HG02571 (cell line): Measurements from ENCODE around the gene SYNPO2L.
"Not testable (repeated sequence)": the region's sequence is repeated elsewhere in the genome, so short reads cannot be mapped to it uniquely, and the experiment has no call there.

ENCODE experiments used
- ATAC-seq: cut with Tn5 transposase; IDR thresholded peaks from one replicate; pipeline ENCODE4 v1.9.1; 2021; ENCODE audit warnings: mild to moderate bottlenecking, moderate library complexity; ENCODE audit not compliant: unreplicated experiment

SYNPO2L gene, protein sequence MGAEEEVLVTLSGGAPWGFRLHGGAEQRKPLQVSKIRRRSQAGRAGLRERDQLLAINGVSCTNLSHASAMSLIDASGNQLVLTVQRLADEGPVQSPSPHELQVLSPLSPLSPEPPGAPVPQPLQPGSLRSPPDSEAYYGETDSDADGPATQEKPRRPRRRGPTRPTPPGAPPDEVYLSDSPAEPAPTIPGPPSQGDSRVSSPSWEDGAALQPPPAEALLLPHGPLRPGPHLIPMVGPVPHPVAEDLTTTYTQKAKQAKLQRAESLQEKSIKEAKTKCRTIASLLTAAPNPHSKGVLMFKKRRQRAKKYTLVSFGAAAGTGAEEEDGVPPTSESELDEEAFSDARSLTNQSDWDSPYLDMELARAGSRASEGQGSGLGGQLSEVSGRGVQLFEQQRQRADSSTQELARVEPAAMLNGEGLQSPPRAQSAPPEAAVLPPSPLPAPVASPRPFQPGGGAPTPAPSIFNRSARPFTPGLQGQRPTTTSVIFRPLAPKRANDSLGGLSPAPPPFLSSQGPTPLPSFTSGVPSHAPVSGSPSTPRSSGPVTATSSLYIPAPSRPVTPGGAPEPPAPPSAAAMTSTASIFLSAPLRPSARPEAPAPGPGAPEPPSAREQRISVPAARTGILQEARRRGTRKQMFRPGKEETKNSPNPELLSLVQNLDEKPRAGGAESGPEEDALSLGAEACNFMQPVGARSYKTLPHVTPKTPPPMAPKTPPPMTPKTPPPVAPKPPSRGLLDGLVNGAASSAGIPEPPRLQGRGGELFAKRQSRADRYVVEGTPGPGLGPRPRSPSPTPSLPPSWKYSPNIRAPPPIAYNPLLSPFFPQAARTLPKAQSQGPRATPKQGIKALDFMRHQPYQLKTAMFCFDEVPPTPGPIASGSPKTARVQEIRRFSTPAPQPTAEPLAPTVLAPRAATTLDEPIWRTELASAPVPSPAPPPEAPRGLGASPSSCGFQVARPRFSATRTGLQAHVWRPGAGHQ

DNA sequence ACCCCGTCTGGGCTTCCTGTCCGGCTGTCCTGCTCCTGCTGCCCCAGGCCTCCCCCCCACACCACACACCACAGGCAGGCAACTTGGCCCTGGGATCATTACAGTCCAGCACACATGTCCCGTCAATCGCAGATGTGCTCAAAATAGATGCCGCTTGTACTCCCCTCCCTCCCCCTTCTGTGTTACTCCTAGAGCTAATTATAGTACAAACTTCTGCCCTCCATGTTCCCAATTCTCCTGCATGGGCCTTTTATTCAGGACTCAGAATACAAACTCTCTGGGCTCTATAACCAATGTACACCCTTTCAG, at the start of gene SYNPO2L:
TSS of gene SYNPO2L (minus strand) at position 40 of the 309 bp plus-strand sequence. CDS start 107 bp downstream, outside the sequence.
- ATAC-seq: no peak

DNA sequence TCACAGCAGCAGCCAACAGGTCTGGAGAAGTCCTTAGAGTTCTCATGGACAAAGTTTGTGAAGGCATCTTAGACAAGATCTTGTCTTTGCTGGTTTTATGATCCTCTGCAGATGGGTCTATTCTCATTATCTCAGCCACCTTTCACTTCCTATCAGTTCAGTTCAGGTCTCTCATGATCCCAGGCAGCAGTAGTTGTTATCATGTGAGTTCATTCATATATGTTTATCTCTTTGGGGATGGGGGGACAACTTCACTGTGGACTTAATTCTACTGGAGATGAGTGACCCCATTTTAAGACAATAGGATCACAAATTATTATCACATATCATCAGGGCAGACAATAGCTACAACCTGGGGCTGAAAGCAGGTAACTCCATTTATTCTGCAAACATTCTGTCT, 48.1 kb upstream of the SYNPO2L start:
- ATAC-seq: not testable (repeated sequence)

DNA sequence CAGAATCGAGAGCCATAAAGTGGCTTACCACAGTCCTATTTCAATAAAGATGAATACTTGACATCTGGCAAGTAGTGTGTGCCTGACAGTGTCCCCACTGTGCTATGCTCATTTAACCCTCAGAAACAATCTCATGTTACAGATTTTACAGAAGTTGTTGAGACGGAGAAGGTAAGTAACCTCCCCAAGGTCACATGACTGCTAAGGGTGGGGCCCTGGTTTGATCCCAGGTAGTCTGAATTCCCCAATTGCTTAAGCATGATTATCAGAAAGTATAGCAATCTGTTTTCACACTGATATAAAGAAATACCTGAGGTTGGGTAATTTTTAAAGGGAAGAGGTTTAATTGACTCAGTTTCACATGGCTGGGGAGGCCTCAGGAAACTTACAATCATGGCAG, 43.0 kb upstream of the SYNPO2L start:
- ATAC-seq: not testable (repeated sequence)

DNA sequence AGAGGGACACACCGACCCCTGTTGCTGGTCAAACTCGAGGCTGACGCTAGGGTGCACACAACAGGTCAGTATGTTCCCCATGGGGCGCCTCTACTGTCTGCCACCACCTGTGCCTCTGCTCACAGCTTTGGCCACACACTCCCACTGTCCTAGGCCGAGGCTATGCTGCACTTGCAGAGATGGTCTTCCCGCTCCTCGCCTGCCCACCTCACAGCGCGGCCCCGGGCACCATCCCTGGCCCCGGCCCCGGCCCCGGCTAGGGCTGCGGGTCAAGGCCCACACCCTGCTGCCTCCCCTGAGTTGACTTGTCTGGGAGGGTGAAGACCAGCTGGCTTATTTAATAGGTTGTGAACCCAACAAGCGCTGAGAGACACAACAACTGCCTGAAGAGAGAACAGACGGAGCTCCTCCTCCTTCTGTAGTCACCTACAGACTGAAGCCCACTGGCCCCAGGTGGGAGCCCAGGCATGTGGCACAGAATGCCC, 41.9 kb upstream of the SYNPO2L start, which contains the start of gene AGAP5:
TSS of gene AGAP5 (minus strand) at position 435 of the 485 bp plus-strand sequence. CDS start at position 81, 354 bp downstream.
- ATAC-seq: not testable (repeated sequence)

DNA sequence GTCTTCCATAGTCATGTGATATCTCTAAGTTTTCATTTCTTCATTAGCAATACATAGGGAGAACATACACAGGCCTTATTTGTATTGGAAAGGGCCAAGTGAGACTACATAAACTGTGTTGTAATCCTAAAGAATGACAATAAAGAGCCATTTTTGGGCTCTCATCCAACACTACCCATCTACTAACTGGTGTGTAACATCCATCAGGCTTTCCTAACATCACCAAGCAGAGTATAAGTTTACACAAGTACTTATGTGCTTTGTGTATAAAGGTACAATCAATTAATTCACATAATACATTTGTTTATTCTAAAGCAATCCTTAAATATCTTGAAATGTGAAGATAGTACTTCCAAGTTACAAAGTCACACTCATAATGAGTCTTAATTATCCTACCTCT, 39.5 kb upstream of the SYNPO2L start:
- not testable (repeated sequence) for ATAC-seq

DNA sequence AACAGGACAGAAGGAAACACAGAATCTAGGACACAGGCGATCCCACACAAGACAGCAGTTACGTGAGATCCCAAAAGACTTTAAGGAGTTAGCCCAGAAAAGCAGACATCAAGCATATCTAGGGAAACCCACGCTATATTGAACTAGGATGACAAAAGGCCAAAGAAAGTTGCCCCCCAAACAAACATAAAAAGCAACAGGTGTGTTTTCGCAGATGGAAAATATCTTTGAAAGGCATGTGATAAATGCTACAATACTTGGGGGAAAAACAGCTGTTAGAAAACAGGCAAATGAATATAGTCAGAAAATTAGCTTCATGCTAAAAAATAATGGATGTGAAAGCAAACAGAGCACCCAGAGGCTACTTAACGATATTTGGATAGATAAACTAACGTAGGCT, 34.9 kb upstream of the SYNPO2L start:
- ATAC-seq: not testable (repeated sequence)

DNA sequence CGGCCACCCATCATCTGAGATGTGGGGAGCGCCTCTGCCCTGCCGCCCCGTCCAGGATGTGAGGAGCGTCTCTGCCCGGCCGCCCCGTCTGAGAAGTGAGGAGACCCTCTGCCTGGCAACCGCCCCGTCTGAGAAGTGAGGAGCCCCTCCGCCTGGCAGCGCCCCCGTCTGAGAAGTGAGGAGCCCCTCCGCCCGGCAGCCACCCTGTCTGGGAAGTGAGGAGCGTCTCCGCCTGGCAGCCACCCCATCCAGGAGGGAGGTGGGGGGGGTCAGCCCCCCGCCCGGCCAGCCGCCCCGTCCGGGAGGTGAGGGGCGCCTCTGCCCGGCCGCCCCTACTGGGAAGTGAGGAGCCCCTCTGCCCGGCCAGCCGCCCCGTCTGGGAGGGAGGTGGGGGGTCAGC, 33.8 kb upstream of the SYNPO2L start:
- ATAC-seq: not testable (repeated sequence)

DNA sequence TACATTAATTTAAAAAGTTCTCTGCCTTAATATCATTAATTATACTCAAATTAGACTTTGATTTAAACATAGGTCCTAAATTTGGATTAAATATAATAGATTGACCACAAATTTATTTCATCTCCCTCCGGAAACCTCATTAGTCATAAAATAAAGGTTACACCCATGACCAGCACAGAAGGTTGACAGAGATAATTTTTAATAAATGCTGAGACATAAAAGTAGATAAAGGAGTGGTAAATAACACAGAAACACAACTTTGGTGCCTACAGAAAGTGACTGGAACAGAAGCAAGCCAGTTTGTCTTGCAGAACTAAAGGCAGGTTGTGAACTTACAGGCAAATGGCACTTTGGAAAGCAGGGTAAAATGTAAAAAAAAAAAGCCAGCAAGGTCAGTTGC, 31.8 kb upstream of the SYNPO2L start:
- ATAC-seq: not testable (repeated sequence)

DNA sequence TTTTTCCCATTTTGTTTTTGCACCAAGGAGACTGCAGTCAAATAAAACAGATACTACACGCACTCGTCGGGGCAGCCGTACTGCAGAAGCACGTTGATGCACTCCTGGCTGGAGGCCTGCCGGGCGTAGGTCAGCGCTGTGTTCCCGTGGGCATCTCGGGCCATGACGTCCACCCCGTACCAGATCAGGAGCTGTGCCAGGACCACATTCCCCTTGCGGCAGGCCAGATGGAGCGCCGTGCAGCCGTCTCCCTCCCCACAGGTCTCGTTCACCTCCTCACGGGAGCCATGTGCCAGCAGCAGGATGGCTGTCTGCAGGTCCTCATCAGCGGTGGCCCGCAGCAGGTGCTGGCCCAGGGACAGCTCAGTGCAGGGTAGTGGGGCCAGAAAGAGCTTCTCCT, 18.7 kb upstream of the SYNPO2L start:
- not testable (repeated sequence) for ATAC-seq

DNA sequence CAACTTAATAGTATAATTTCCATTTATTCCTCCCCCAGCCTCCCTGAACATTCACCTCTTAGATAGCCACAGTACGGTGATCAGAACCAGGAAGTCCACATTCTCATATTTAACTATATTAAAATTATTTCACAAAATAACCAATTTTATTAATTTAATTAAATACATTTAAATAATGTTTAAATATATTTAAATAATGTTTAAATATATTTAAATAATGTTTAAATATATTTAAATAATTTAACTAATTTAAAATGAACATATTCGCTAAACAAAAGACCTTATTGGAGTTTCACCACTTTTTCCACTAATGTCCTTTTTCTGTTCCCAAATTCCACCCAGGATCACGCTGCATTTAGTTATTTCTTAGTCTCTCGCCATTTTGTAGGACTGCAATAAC, 12.5 kb upstream of the SYNPO2L start:
- ATAC-seq: not testable (repeated sequence)

DNA sequence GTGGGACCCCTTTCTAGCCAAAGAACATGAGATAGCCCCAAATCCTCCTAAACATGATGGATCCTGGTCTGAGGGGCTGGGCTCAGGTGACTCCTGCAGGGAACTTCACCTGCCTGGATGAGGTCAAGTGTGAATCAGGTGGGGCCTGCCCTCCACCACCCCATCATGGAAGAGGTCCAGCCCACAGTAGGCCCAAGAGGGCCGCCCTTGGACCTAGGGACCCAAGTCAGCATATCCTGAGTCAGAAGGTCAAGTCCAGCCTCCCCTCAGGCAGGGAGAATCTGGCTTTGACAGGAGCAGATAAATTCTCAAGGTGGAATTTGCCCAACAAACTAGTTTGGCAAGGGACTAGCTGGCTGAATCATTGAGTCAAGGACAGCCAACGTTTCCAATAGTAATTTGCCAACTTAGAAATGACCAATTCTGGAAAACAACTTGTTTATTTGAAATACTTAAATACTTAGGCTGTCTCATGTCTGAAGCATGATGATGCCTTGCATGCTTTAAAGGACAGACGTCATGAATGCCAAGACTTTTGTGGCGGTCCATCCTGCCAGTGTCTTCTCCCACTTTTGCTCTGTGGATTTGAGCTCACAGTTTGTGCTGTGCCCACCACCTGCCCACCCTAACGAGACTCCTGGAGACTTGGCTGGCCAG, 10.5 kb upstream of the SYNPO2L start:
- ATAC-seq: not testable (repeated sequence)

DNA sequence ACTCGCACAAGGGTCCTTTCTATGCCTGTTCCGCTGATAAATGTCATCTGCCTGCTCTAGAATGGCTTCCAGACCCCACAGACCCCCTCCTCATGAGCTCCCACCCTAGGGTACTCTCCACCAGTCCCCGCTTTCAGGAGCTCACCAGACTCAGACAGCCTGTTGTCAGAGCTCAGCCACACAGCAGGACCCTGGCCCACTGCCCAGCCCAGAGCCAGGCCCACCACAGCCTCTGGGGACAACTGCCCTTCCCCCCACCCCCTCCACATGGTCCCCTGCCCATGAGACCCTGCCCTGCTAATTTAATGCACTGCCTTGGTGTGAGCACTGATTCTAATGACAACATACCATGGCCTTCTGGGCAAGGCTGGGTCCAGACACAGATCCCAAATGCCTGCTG, 9.8 kb upstream of the SYNPO2L start:
- ATAC-seq: not testable (repeated sequence)

DNA sequence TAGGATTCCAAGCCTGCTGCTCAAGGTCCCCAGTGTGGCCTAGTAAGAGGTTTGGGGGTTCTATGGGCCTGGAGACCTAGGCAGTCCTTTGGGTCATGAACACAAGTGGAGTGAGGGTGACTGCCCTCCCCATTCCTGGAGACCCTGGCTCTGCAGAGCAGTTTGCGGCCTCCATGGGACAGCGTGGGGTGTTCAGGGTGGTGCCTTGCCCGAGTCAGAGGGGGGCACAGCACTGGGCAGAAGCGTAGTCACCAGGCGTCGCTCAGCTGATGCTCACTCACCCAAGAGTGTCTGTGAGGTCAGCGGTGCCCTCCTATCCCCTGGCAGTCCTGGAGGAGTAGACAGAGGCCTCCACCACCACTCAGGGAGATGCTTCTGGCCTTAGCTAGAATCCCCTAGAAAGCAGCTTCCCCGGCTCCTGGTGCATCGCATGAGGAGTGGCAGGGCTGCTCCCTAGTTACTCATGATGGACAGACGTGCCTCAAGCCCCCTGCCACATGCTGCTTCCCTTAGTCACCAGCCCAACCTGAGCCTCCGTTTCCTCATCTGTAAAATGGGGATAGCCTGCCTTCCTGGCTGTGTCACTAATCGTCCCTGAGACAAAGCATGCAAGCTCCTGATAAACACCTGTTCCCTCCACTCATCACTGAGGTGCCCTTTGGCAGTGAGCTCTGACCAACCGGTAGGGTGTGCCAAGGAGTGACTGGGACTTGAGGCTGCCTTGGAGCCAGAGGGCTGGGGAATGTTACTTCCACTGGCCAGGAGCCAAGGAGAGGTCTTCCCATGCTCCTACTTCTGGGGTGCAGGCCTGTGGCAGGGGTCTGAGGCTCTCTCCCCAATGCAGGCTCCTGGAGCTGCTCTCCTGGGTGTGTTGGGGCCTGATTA, 8.6 kb upstream of the SYNPO2L start:
- not testable (repeated sequence) for ATAC-seq

DNA sequence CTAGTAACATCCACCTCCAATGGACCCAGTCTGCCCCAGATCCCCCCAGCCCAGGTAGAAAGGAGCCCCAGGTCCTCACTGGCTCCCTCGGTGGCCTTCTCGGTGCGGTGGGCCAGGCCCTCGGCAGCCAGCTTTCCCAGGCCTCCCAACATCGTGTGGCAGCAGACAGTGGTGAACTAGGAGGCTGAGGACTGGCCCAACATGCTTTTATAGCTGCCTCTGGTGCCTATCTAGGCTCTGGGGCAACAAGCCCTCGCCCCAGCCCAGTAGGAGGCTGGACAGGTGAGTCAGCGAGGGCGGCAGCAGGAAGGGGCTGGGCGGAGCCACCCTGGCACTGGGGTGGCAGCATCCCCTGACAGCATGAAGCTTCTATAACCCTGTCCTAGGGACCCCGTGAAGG, 7.8 kb upstream of the SYNPO2L start:
- not testable (repeated sequence) for ATAC-seq

DNA sequence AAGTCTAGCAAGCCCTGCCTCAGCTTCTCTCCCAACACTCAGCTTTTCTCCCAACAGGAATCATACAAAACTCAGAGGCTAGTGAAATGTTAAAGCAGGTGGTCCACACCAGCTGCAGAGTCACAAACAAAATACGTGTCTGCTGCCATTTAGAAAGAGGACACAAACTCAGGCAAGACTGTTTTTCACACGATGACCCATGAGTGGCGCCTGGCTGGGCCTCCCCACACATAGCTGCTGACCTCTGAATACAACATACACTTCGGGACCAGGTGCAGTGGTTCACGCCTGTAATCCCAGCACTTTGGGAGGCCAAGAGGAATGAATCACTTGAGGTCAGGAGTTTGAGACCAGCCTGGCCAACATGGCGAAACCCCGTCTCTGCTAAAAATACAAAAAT, 6.9 kb upstream of the SYNPO2L start:
- not testable (repeated sequence) for ATAC-seq

DNA sequence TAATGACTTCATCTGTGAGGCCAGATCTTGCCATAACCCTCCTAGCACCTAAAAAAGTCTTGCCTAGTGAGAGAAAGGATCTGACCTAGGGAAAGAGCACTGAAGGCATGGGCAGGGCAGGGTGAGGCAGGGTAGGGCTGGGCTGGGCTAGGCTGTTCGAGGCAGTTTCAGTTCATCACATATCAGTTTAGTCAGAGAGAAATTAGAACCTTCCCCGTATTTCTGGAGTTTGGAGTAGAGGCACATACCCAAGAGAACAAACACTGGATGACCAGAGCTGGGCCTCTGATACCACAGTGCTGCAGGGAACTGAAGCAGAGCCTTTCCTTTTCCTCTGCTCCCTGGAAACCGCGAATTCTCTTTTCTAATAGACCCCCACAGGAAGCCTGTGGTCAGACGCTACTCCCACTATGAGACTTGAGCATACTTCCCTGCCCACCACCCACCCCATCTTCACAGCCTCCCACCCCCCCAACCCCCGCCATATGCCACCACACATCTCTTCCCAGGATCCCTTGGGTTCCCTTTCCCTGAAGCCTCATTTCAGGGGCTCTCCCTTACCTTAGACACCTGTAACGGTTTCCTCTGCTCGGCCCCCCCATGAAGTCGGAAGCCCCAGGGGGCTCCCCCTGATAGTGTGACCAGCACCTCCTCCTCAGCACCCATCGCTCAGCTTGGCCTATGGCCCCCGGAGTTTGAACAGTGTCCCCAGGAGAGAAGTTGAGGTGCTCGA, 406 bp downstream of the SYNPO2L start:
- ATAC-seq: no peak

DNA sequence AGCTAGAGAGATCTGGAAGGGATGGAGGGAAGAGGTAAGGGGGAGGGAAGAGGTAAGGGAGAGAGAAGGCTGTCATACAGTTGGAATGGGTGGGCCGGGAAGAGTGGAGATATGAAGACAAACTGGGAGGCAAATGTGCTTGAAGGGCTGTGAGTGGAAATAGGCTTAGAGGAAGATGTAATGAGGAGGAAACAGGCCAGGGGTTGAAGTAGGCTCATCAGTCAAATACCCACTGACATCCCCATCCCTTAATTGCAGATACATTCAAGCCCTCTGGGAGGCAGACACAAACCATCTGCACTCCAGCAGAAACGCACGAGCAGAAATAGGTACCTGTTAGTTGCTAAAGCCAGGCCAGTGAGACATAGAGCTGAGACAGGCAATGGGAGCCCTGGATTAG, 2.1 kb downstream of the SYNPO2L start:
- no peak for ATAC-seq

DNA sequence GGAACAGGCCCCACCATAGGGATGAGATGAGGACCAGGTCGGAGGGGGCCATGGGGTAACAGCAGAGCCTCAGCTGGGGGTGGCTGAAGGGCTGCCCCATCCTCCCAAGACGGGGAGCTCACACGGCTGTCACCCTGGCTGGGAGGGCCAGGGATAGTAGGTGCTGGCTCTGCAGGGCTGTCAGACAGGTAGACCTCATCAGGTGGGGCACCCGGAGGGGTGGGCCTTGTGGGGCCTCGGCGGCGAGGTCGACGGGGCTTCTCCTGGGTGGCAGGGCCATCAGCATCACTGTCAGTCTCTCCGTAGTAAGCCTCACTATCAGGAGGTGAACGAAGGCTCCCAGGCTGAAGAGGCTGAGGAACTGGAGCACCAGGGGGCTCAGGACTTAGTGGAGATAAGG, 2.6 kb downstream of the SYNPO2L start:
- no peak for ATAC-seq
